ENCODE results near the gene PKD1.

The PKD1 gene

GRCh38 chr16:2150418-2151187 is 14.9 kb upstream of the PKD1 start:
- TF ChIP-seq CTCF (IDR thresholded peaks at IDR 0.05; ENCODE audit: insufficient read depth, low read depth, low read length, missing control alignments): peak; percentile 15
- no peak overlapping the region for H3K4me3 ChIP-seq (ENCODE audit: low read length)
- peak; percentile 59 for DNase-seq (ENCODE audit: low read depth)

GRCh38 chr16:2149630-2150417 is 14.1 kb upstream of the PKD1 start:
- DNase-seq (ENCODE audit: low read depth): peak; percentile 22
- TF ChIP-seq CTCF (IDR thresholded peaks at IDR 0.05; ENCODE audit: insufficient read depth, low read depth, low read length, missing control alignments): no peak

GRCh38 chr16:2148714-2149629 is 13.3 kb upstream of the PKD1 start:
- no peak for TF ChIP-seq CTCF (IDR thresholded peaks at IDR 0.05; ENCODE audit: insufficient read depth, low read depth, low read length, missing control alignments)
- peak; percentile 29 for DNase-seq (ENCODE audit: low read depth)
- peak overlapping the region; percentile 24 for H3K4me3 ChIP-seq (ENCODE audit: low read length)

More at GRCh38 chr16:2149630-2150417, 14.1 kb upstream of the PKD1 start:
- no peak overlapping the region for H3K4me3 ChIP-seq (ENCODE audit: low read length)

GRCh38 chr16:2147981-2148671 is 12.4 kb upstream of the PKD1 start, which contains the start of gene RAB26:
Gene RAB26, plus strand, starts transcription at chr16:2148625. Its CDS starts 159 bp downstream, at chr16:2148784.
- peak within 1 kb of the TSS; percentile 24 for H3K4me3 ChIP-seq (ENCODE audit: low read length)
- peak; percentile 75 for DNase-seq (ENCODE audit: low read depth)

GRCh38 chr16:2147378-2147777 is 11.7 kb upstream of the PKD1 start:
- H3K4me3 ChIP-seq (ENCODE audit: low read length): no peak overlapping the region
- TF ChIP-seq CTCF (IDR thresholded peaks at IDR 0.05; ENCODE audit: insufficient read depth, low read depth, low read length, missing control alignments): no peak
- no peak for DNase-seq (ENCODE audit: low read depth)

More at GRCh38 chr16:2147981-2148671, 12.4 kb upstream of the PKD1 start, which contains the start of gene RAB26:
- TF ChIP-seq CTCF (IDR thresholded peaks at IDR 0.05; ENCODE audit: insufficient read depth, low read depth, low read length, missing control alignments): no peak

GRCh38 chr16:2145843-2146242 is 10.1 kb upstream of the PKD1 start:
- DNase-seq (ENCODE audit: low read depth): no peak
- H3K4me3 ChIP-seq (ENCODE audit: low read length): no peak overlapping the region
- TF ChIP-seq CTCF (IDR thresholded peaks at IDR 0.05; ENCODE audit: insufficient read depth, low read depth, low read length, missing control alignments): no peak
